ENCODE results near the gene NUDC. TPM values are rescaled to one million over a fixed set of nuclear protein-coding genes. Genes with fewer than 3 reads are reported as not detected.
A peak's percentile ranks its signal among the peaks of the same experiment; 100 is the strongest.

Gene NUDC
- total and polyA plus RNA-seq, 2 of the 13 experiments (the other 11 are each of a cell fraction or from before 2014, with no cell fraction given) = 34.7 to 104 TPM

GRCh38 chr1:26907071-26907917 lies 14.2 kb upstream of the NUDC start (continued):
- TF ChIP-seq, protein P1, sequence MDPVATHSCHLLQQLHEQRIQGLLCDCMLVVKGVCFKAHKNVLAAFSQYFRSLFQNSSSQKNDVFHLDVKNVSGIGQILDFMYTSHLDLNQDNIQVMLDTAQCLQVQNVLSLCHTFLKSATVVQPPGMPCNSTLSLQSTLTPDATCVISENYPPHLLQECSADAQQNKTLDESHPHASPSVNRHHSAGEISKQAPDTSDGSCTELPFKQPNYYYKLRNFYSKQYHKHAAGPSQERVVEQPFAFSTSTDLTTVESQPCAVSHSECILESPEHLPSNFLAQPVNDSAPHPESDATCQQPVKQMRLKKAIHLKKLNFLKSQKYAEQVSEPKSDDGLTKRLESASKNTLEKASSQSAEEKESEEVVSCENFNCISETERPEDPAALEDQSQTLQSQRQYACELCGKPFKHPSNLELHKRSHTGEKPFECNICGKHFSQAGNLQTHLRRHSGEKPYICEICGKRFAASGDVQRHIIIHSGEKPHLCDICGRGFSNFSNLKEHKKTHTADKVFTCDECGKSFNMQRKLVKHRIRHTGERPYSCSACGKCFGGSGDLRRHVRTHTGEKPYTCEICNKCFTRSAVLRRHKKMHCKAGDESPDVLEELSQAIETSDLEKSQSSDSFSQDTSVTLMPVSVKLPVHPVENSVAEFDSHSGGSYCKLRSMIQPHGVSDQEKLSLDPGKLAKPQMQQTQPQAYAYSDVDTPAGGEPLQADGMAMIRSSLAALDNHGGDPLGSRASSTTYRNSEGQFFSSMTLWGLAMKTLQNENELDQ (CRISPR knock-in tag; IDR thresholded peaks at IDR 0.05; ENCODE audit: borderline replicate concordance) = no peak
- TF ChIP-seq, protein P2, sequence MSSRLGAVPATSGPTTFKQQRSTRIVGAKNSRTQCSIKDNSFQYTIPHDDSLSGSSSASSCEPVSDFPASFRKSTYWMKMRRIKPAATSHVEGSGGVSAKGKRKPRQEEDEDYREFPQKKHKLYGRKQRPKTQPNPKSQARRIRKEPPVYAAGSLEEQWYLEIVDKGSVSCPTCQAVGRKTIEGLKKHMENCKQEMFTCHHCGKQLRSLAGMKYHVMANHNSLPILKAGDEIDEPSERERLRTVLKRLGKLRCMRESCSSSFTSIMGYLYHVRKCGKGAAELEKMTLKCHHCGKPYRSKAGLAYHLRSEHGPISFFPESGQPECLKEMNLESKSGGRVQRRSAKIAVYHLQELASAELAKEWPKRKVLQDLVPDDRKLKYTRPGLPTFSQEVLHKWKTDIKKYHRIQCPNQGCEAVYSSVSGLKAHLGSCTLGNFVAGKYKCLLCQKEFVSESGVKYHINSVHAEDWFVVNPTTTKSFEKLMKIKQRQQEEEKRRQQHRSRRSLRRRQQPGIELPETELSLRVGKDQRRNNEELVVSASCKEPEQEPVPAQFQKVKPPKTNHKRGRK (CRISPR knock-in tag; IDR thresholded peaks at IDR 0.05) = no peak
- TF ChIP-seq, protein P3, sequence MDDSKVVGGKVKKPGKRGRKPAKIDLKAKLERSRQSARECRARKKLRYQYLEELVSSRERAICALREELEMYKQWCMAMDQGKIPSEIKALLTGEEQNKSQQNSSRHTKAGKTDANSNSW (CRISPR knock-in tag; IDR thresholded peaks at IDR 0.05; ENCODE audit: borderline replicate concordance) = no peak
- no peak for TF ChIP-seq ZNF615 (CRISPR knock-in tag; IDR thresholded peaks at IDR 0.05; ENCODE audit: borderline replicate concordance)
- no peak for TF ChIP-seq RARG (CRISPR knock-in tag; IDR thresholded peaks at IDR 0.05; ENCODE audit: low read depth)
- TF ChIP-seq HES4 (CRISPR knock-in tag; IDR thresholded peaks at IDR 0.05; ENCODE audit: borderline replicate concordance) = no peak
- TF ChIP-seq, protein P4, sequence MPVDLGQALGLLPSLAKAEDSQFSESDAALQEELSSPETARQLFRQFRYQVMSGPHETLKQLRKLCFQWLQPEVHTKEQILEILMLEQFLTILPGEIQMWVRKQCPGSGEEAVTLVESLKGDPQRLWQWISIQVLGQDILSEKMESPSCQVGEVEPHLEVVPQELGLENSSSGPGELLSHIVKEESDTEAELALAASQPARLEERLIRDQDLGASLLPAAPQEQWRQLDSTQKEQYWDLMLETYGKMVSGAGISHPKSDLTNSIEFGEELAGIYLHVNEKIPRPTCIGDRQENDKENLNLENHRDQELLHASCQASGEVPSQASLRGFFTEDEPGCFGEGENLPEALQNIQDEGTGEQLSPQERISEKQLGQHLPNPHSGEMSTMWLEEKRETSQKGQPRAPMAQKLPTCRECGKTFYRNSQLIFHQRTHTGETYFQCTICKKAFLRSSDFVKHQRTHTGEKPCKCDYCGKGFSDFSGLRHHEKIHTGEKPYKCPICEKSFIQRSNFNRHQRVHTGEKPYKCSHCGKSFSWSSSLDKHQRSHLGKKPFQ (CRISPR knock-in tag; IDR thresholded peaks at IDR 0.05; ENCODE audit: insufficient replicate concordance) = no peak
- peak; percentile 62 for TF ChIP-seq MED1 (CRISPR knock-in tag; IDR thresholded peaks at IDR 0.05)
- TF ChIP-seq ZMYM3 (CRISPR knock-in tag; IDR thresholded peaks at IDR 0.05) = peak; percentile 42; the same call in 1 of the 2 replicates
- no peak for TF ChIP-seq NR3C1 (CRISPR knock-in tag; IDR thresholded peaks at IDR 0.05)
- TF ChIP-seq ZNF331 (CRISPR knock-in tag; IDR thresholded peaks at IDR 0.05) = no peak
- no peak for TF ChIP-seq HNRNPK (IDR thresholded peaks at IDR 0.05; ENCODE audit: low read depth, low read length, poor library complexity, severe bottlenecking)
- no peak for TF ChIP-seq ZNF670 (CRISPR knock-in tag; IDR thresholded peaks at IDR 0.05; ENCODE audit: borderline replicate concordance)
- no peak for TF ChIP-seq ZNF761 (CRISPR knock-in tag; conservative IDR thresholded peaks at IDR 0.05)
- no peak for TF ChIP-seq KDM4B (CRISPR knock-in tag; IDR thresholded peaks at IDR 0.05)
- no peak for TF ChIP-seq ATF4 (CRISPR knock-in tag; IDR thresholded peaks at IDR 0.05)
- TF ChIP-seq, protein P5, sequence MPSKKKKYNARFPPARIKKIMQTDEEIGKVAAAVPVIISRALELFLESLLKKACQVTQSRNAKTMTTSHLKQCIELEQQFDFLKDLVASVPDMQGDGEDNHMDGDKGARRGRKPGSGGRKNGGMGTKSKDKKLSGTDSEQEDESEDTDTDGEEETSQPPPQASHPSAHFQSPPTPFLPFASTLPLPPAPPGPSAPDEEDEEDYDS (CRISPR knock-in tag; IDR thresholded peaks at IDR 0.05) = no peak
- no peak for TF ChIP-seq MTA3 (CRISPR knock-in tag; IDR thresholded peaks at IDR 0.05)
- TF ChIP-seq, protein P6, sequence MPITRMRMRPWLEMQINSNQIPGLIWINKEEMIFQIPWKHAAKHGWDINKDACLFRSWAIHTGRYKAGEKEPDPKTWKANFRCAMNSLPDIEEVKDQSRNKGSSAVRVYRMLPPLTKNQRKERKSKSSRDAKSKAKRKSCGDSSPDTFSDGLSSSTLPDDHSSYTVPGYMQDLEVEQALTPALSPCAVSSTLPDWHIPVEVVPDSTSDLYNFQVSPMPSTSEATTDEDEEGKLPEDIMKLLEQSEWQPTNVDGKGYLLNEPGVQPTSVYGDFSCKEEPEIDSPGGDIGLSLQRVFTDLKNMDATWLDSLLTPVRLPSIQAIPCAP (CRISPR knock-in tag; IDR thresholded peaks at IDR 0.05; ENCODE audit: low read depth) = no peak
- no peak for TF ChIP-seq ZNF441 (CRISPR knock-in tag; IDR thresholded peaks at IDR 0.05; ENCODE audit: borderline replicate concordance)
- no peak for TF ChIP-seq SMARCC2 (IDR thresholded peaks at IDR 0.05)

Measured in HepG2 (cell line).